Measurements from ENCODE around the gene NPPC. TPM values are rescaled to one million over a fixed set of nuclear protein-coding genes. Genes with fewer than 3 reads are reported as not detected.

NPPC gene
- total RNA-seq, 1 donor, result not detected

- Histone ChIP-seq H3K4me1 (ENCODE audit: insufficient read depth, low read length) (peaks cover 18% of the 10 kb centered on the region), H3K9me3 (ENCODE audit: low read depth, low read length) (no peaks in the 10 kb centered on the region), H3K27me3 (ENCODE audit: insufficient read depth, low read length) (peaks cover 30% of the 10 kb centered on the region), H3K4me3 (ENCODE audit: low read length) (no peak overlapping the region)
Measured at GRCh38 chr2:231929961-231930592, 3.9 kb upstream of the NPPC start.

- Histone ChIP-seq H3K4me3 (ENCODE audit: low read length) (no peak overlapping the region), H3K27me3 (ENCODE audit: insufficient read depth, low read length) (peaks cover 40% of the 10 kb centered on the region), H3K4me1 (ENCODE audit: insufficient read depth, low read length) (peaks cover 23% of the 10 kb centered on the region), H3K9me3 (ENCODE audit: low read depth, low read length) (no peaks in the 10 kb centered on the region)
Measured at GRCh38 chr2:231928901-231929725, 2.9 kb upstream of the NPPC start.

GRCh38 chr2:231928481-231928880 lies 2.3 kb upstream of the NPPC start:
- H3K27me3 ChIP-seq (ENCODE audit: insufficient read depth, low read length), result peaks cover 46% of the 10 kb centered on the region
- H3K4me1 ChIP-seq (ENCODE audit: insufficient read depth, low read length), result peaks cover 23% of the 10 kb centered on the region
- H3K9me3 ChIP-seq (ENCODE audit: low read depth, low read length), result no peaks in the 10 kb centered on the region
- H3K4me3 ChIP-seq (ENCODE audit: low read length), result no peak overlapping the region

GRCh38 chr2:231927566-231927890 lies 1.3 kb upstream of the NPPC start:
- H3K9me3 ChIP-seq (ENCODE audit: low read depth, low read length), result no peaks in the 10 kb centered on the region
- peaks cover 23% of the 10 kb centered on the region for H3K4me1 ChIP-seq (ENCODE audit: insufficient read depth, low read length)
- H3K4me3 ChIP-seq (ENCODE audit: low read length), result no peak overlapping the region
- H3K27me3 ChIP-seq (ENCODE audit: insufficient read depth, low read length), result peaks cover 50% of the 10 kb centered on the region

GRCh38 chr2:231926761-231927565 lies 767 bp upstream of the NPPC start:
- H3K4me3 ChIP-seq (ENCODE audit: low read length), result no peak overlapping the region
- no peaks in the 10 kb centered on the region for H3K9me3 ChIP-seq (ENCODE audit: low read depth, low read length)
- H3K27me3 ChIP-seq (ENCODE audit: insufficient read depth, low read length), result peaks cover 52% of the 10 kb centered on the region
- H3K4me1 ChIP-seq (ENCODE audit: insufficient read depth, low read length), result peaks cover 23% of the 10 kb centered on the region

GRCh38 chr2:231925303-231926179 lies 655 bp downstream of the NPPC start:
- no peaks in the 10 kb centered on the region for H3K9me3 ChIP-seq (ENCODE audit: low read depth, low read length)
- peaks cover 52% of the 10 kb centered on the region for H3K27me3 ChIP-seq (ENCODE audit: insufficient read depth, low read length)
- no peak overlapping the region for H3K4me3 ChIP-seq (ENCODE audit: low read length)
- peaks cover 23% of the 10 kb centered on the region for H3K4me1 ChIP-seq (ENCODE audit: insufficient read depth, low read length)

GRCh38 chr2:231924889-231925275 lies 1.3 kb downstream of the NPPC start:
- no peaks in the 10 kb centered on the region for H3K9me3 ChIP-seq (ENCODE audit: low read depth, low read length)
- peaks cover 23% of the 10 kb centered on the region for H3K4me1 ChIP-seq (ENCODE audit: insufficient read depth, low read length)
- H3K4me3 ChIP-seq (ENCODE audit: low read length), result no peak overlapping the region
- peaks cover 52% of the 10 kb centered on the region for H3K27me3 ChIP-seq (ENCODE audit: insufficient read depth, low read length)

- no peaks in the 10 kb centered on the region for H3K9me3 ChIP-seq (ENCODE audit: low read depth, low read length)
- no peak overlapping the region for H3K4me3 ChIP-seq (ENCODE audit: low read length)
- peaks cover 52% of the 10 kb centered on the region for H3K27me3 ChIP-seq (ENCODE audit: insufficient read depth, low read length)
- peaks cover 23% of the 10 kb centered on the region for H3K4me1 ChIP-seq (ENCODE audit: insufficient read depth, low read length)
Measured at GRCh38 chr2:231923951-231924888, 2.0 kb downstream of the NPPC start.

GRCh38 chr2:231923010-231923344 lies 3.2 kb downstream of the NPPC start:
- H3K4me3 ChIP-seq (ENCODE audit: low read length), result no peak overlapping the region
- H3K27me3 ChIP-seq (ENCODE audit: insufficient read depth, low read length), result peaks cover 49% of the 10 kb centered on the region
- H3K9me3 ChIP-seq (ENCODE audit: low read depth, low read length), result no peaks in the 10 kb centered on the region
- peaks cover 23% of the 10 kb centered on the region for H3K4me1 ChIP-seq (ENCODE audit: insufficient read depth, low read length)

GRCh38 chr2:231922311-231923009 lies 3.7 kb downstream of the NPPC start:
- Histone ChIP-seq H3K9me3 (ENCODE audit: low read depth, low read length) (no peaks in the 10 kb centered on the region), H3K4me1 (ENCODE audit: insufficient read depth, low read length) (peaks cover 23% of the 10 kb centered on the region), H3K27me3 (ENCODE audit: insufficient read depth, low read length) (peaks cover 44% of the 10 kb centered on the region)

GRCh38 chr2:231920795-231921194 lies 5.4 kb downstream of the NPPC start:
- Histone ChIP-seq H3K27me3 (ENCODE audit: insufficient read depth, low read length) (peaks cover 29% of the 10 kb centered on the region), H3K4me1 (ENCODE audit: insufficient read depth, low read length) (peaks cover 12% of the 10 kb centered on the region), H3K4me3 (ENCODE audit: low read length) (no peak overlapping the region), H3K9me3 (ENCODE audit: low read depth, low read length) (no peaks in the 10 kb centered on the region)

More at GRCh38 chr2:231922311-231923009, 3.7 kb downstream of the NPPC start:
- no peak overlapping the region for H3K4me3 ChIP-seq (ENCODE audit: low read length)

- H3K4me3 ChIP-seq (ENCODE audit: low read length), result no peak overlapping the region
Measured at GRCh38 chr2:231920366-231920765, 5.8 kb downstream of the NPPC start.

GRCh38 chr2:231919341-231920035 lies 6.7 kb downstream of the NPPC start:
- H3K4me1 ChIP-seq (ENCODE audit: insufficient read depth, low read length), result no peaks in the 10 kb centered on the region
- no peaks in the 10 kb centered on the region for H3K9me3 ChIP-seq (ENCODE audit: low read depth, low read length)
- no peak overlapping the region for H3K4me3 ChIP-seq (ENCODE audit: low read length)
- H3K27me3 ChIP-seq (ENCODE audit: insufficient read depth, low read length), result peaks cover 16% of the 10 kb centered on the region

More at GRCh38 chr2:231920366-231920765, 5.8 kb downstream of the NPPC start:
- peaks cover 25% of the 10 kb centered on the region for H3K27me3 ChIP-seq (ENCODE audit: insufficient read depth, low read length)
- H3K4me1 ChIP-seq (ENCODE audit: insufficient read depth, low read length), result peaks cover 8% of the 10 kb centered on the region
- no peaks in the 10 kb centered on the region for H3K9me3 ChIP-seq (ENCODE audit: low read depth, low read length)

All from mononuclear cell (primary cell).